PC-9 (cell line): ENCODE measurements around the gene RTN4RL1.

Source experiments
- EZH2 ChIP-seq: fragments of 200-600 bp; sonication (generic); IDR thresholded peaks from 2 replicates; pipeline ENCODE4 v1.8.0; 2017; ENCODE audit warnings: antibody characterized with exemption, low read depth
- TF ChIP-seq, protein P1 (sequence below): fragments of 200-600 bp; sonication (generic); conservative IDR thresholded peaks from 2 replicates; pipeline ENCODE4 v1.6.1; 2017; ENCODE audit warnings: mixed run types, antibody characterized with exemption, mild to moderate bottlenecking, moderate library complexity

DNA sequence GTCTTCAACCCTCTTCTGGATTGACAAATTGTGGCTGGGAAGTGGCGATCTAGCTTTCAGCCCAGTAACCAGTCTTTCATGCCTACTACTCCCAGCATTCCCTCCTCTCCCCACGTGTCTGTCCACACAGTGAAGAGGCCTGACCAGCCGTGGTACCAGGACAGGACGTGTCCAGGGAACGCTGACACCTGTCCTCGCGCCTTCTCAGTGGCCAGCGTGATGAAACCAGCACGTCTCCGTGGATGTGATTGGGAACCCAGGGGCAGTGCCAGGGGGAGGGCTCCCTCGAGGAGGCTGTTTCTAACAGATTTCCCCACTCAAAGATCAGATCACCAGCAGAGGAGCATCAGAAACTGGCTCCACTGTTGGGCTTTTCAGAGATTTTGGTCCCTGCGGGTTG lies 126.3 kb downstream of the RTN4RL1 start:
- TF ChIP-seq, protein P1, sequence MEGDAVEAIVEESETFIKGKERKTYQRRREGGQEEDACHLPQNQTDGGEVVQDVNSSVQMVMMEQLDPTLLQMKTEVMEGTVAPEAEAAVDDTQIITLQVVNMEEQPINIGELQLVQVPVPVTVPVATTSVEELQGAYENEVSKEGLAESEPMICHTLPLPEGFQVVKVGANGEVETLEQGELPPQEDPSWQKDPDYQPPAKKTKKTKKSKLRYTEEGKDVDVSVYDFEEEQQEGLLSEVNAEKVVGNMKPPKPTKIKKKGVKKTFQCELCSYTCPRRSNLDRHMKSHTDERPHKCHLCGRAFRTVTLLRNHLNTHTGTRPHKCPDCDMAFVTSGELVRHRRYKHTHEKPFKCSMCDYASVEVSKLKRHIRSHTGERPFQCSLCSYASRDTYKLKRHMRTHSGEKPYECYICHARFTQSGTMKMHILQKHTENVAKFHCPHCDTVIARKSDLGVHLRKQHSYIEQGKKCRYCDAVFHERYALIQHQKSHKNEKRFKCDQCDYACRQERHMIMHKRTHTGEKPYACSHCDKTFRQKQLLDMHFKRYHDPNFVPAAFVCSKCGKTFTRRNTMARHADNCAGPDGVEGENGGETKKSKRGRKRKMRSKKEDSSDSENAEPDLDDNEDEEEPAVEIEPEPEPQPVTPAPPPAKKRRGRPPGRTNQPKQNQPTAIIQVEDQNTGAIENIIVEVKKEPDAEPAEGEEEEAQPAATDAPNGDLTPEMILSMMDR: no peak
- TF ChIP-seq EZH2: no peak
